HepG2 (cell line): Measurements from ENCODE around the gene SOX11. TPM values are rescaled to one million over a fixed set of nuclear protein-coding genes. Genes with fewer than 3 reads are reported as not detected.

Source experiments
- ATAC-seq: fragments of 200-7000 bp; cut with Tn5 transposase; 3 replicates; pipeline ENCODE4 v1.9.1; 2020; ENCODE audit warnings: mild to moderate bottlenecking, moderate library complexity
- BruUV-seq: library from RNA; stranded (reverse); fragments of 400-500 nt; replicated peaks from 2 replicates; lab custom pipeline; 2021; lab: Mats Ljungman, UMichigan
- CTCF ChIA-PET: fragments of 300-600 bp; formaldehyde crosslinking; extraction: SDS; loops from one replicate; lab custom pipeline; 2021; ENCODE audit warnings: low total read pairs, inconsistent platforms, low intra/inter-chr PET ratio; lab: Yijun Ruan, JAX
- POLR2A ChIA-PET: fragments of 350-600 bp; sonication (Branson Sonifier 250); formaldehyde crosslinking; loops from one replicate; lab custom pipeline; 2020; ENCODE audit warnings: antibody characterized with exemption, inconsistent platforms; lab: Yijun Ruan, JAX
- DNase-seq: peaks from one replicate; pipeline ENCODE4 v3.0.0-alpha.2; 2015; ENCODE audit warnings: low spot score
- FAIRE-seq: peaks from 3 replicates; lab custom pipeline; 2011; peaks lifted over from hg19 to GRCh38; lab: Jason Lieb, UNC
- H2AFZ ChIP-seq: one replicate; pipeline ENCODE4 v1.6.1; 2011; ENCODE audit warnings: low read length, inconsistent platforms
- H3K27ac ChIP-seq: fragments of 300-600 bp; 3 replicates; pipeline ENCODE4 v1.8.0; 2011; ENCODE audit warnings: mixed run types, mild to moderate bottlenecking, mixed read lengths, low read length, inconsistent platforms; ENCODE audit not compliant: insufficient read depth; ENCODE audit errors: extremely low read length
- H3K27me3 ChIP-seq, 2 experiments: fragments of 200-600 bp in 1 of 2; 2 replicates in 1 of 2; 3 replicates in 1 of 2; pipeline versions ENCODE4 v1.6.0 to v1.8.0; 2011; ENCODE audit warnings: low read length in 2 of 2, mild to moderate bottlenecking in 2 of 2, moderate library complexity in 2 of 2, inconsistent platforms in 1 of 2; ENCODE audit not compliant: insufficient read depth in 2 of 2, control insufficient read depth in 1 of 2
- H3K36me3 ChIP-seq, 2 experiments: fragments of 200-600 bp in 1 of 2; replicated peaks in 1 of 2; 2 replicates in 1 of 2; 3 replicates in 1 of 2; pipeline versions ENCODE4 v1.5.1 to v1.8.0; 2011; ENCODE audit warnings: low read length in 2 of 2, inconsistent platforms in 1 of 2; ENCODE audit not compliant: insufficient read depth in 2 of 2, control insufficient read depth in 1 of 2
- H3K4me1 ChIP-seq: 2 replicates; pipeline ENCODE4 v1.5.1; 2012; ENCODE audit warnings: low read length, inconsistent platforms; ENCODE audit not compliant: insufficient read depth
- H3K4me2 ChIP-seq: 2 replicates; pipeline ENCODE4 v1.6.0; 2011; ENCODE audit warnings: low read depth, low read length, inconsistent platforms
- H3K4me3 ChIP-seq, 3 experiments: fragments of 200-600 bp in 1 of 3; sonication (generic), shearing (Covaris generic) in 1 of 3; replicated peaks in 1 of 3; 2 replicates each; pipeline ENCODE4 v1.5.1; 2011 to 2016; ENCODE audit warnings: low read length in 3 of 3, inconsistent platforms in 2 of 3, low read depth in 2 of 3, mild to moderate bottlenecking in 2 of 3, control low read depth in 1 of 3, mixed read lengths in 1 of 3; ENCODE audit not compliant: insufficient read depth in 1 of 3
- H3K79me2 ChIP-seq: one replicate; pipeline ENCODE4 v1.6.1; 2011; ENCODE audit warnings: low read length, inconsistent platforms; ENCODE audit not compliant: insufficient read depth
- H3K9ac ChIP-seq: 2 replicates; pipeline ENCODE4 v1.6.0; 2011; ENCODE audit warnings: mild to moderate bottlenecking, low read depth, low read length, inconsistent platforms; ENCODE audit not compliant: insufficient read depth
- H3K9me3 ChIP-seq: 2 replicates; pipeline ENCODE4 v1.5.1; 2012; ENCODE audit warnings: mild to moderate bottlenecking, low read length
- H4K20me1 ChIP-seq: 2 replicates; pipeline ENCODE4 v1.6.0; 2011; ENCODE audit warnings: inconsistent platforms, mild to moderate bottlenecking, low read length, moderate library complexity; ENCODE audit not compliant: insufficient read depth
- ARHGAP35 ChIP-seq: sonication (generic); formaldehyde crosslinking; IDR thresholded peaks from 2 replicates; pipeline ENCODE4 v1.9.0; 2022; ENCODE audit warnings: mild to moderate bottlenecking, inconsistent platforms, moderate library complexity, missing genetic modification reagents, borderline replicate concordance
- BORCS8-MEF2B ChIP-seq: sonication (generic); formaldehyde crosslinking; IDR thresholded peaks from 2 replicates; pipeline ENCODE4 v1.8.0; 2022; ENCODE audit warnings: mild to moderate bottlenecking, missing genetic modification reagents
- HNRNPLL ChIP-seq: fragments of 200-400 bp; formaldehyde crosslinking; IDR thresholded peaks from 2 replicates; pipeline ENCODE4 v1.6.1; 2017; ENCODE audit warnings: mild to moderate bottlenecking, low read depth, low read length; ENCODE audit not compliant: poor library complexity, severe bottlenecking
- MAFF ChIP-seq: IDR thresholded peaks from 2 replicates; pipeline ENCODE4 v1.6.1; 2011; ENCODE audit warnings: low read depth, low read length, improper control_type of control experiment
- NCOA5 ChIP-seq: sonication (generic); formaldehyde crosslinking; IDR thresholded peaks from 2 replicates; pipeline ENCODE4 v1.4.0; 2020; ENCODE audit warnings: missing genetic modification reagents
- NPAS2 ChIP-seq: sonication (generic); formaldehyde crosslinking; IDR thresholded peaks from 2 replicates; pipeline ENCODE4 v1.8.0; 2022; ENCODE audit warnings: mild to moderate bottlenecking, missing genetic modification reagents, borderline replicate concordance
- STAG1 ChIP-seq: sonication (generic); formaldehyde crosslinking; IDR thresholded peaks from 2 replicates; pipeline ENCODE4 v1.4.0; 2020; ENCODE audit warnings: missing genetic modification reagents
- ZBTB33 ChIP-seq: sonication (generic); formaldehyde crosslinking; IDR thresholded peaks from 2 replicates; pipeline ENCODE4 v1.4.0; 2020; ENCODE audit warnings: missing genetic modification reagents
- ZNF33B ChIP-seq: sonication (generic); formaldehyde crosslinking; IDR thresholded peaks from 2 replicates; pipeline ENCODE4 v1.5.1; 2020; ENCODE audit warnings: mild to moderate bottlenecking, missing genetic modification reagents
- ZNF513 ChIP-seq: sonication (generic); formaldehyde crosslinking; conservative IDR thresholded peaks from 2 replicates; pipeline ENCODE4 v1.5.0; 2020; ENCODE audit warnings: missing genetic modification reagents
- ZNF556 ChIP-seq: sonication (generic); formaldehyde crosslinking; IDR thresholded peaks from 2 replicates; pipeline ENCODE4 v1.4.0; 2020; ENCODE audit warnings: mild to moderate bottlenecking, missing genetic modification reagents, borderline replicate concordance
- ZNF720 ChIP-seq: sonication (generic); formaldehyde crosslinking; IDR thresholded peaks from 2 replicates; pipeline ENCODE4 v1.4.0; 2020; ENCODE audit warnings: missing genetic modification reagents
- ZNF761 ChIP-seq: sonication (generic); formaldehyde crosslinking; conservative IDR thresholded peaks from 2 replicates; pipeline ENCODE4 v1.4.0; 2020; ENCODE audit warnings: mild to moderate bottlenecking, missing genetic modification reagents
- ZSCAN9 ChIP-seq: IDR thresholded peaks from 2 replicates; pipeline ENCODE4 v1.6.1; 2016; ENCODE audit warnings: borderline replicate concordance
- WGBS: methylation state at CpG from one replicate; pipeline ENCODE4 v1.1.6; 2017; ENCODE audit warnings: low lambda C conversion rate; 5-methylcytosine and 5-hydroxymethylcytosine counted together
- in situ Hi-C: cut with HindIII; loops from 2 replicates; pipeline ENCODE4 v1.10.0; 2017; ENCODE audit warnings: low pct_unique_long_range_greater_than_20kb; ENCODE audit not compliant: extremely low pct_ligation_motif_present
- intact Hi-C: fragments of 100-400 bp; cut with micrococcal nuclease; formaldehyde crosslinking; loops from one replicate; pipeline ENCODE4 v1.10.0; 2022; ENCODE audit not compliant: unreplicated experiment
- polyA plus RNA-seq, 8 experiments: library from polyadenylated mRNA; depleted of rRNA in 3 of 8; stranded (reverse) in 7 of 8; unstranded in 1 of 8; fragments of >200 nt; fragmentation: Illumina TruSeq in 4 of 8; extraction: Trizol in 4 of 8; gene quantifications; 2 replicates each; pipeline versions ENCODE4 v1.2.1 to v1.2.3, GENCODE V29; 2011 to 2016; ENCODE audit warnings: low read depth in 4 of 8, missing spikeins in 1 of 8, mixed read lengths in 1 of 8; ENCODE audit not compliant: insufficient read depth in 1 of 8
- total RNA-seq, 5 experiments: library from RNA; depleted of rRNA; stranded (reverse); fragments of >200 nt; fragmentation: Illumina TruSeq; extraction: Trizol; gene quantifications; 2 replicates each; pipeline ENCODE4 v1.2.3, GENCODE V29; 2016; ENCODE audit warnings: low read depth in 1 of 5

The SOX11 gene
- total and polyA plus RNA-seq, 2 of the 13 experiments (the other 11 are each of a cell fraction or from before 2014, with no cell fraction given), result not detected

GRCh38 chr2:5661362-5661761 is 30.8 kb upstream of the SOX11 start:
- H3K4me2 ChIP-seq, result no peak overlapping the region
- TF ChIP-seq ZNF761 (CRISPR knock-in tag) (no peak), ZSCAN9 (CRISPR knock-in tag) (no peak), BORCS8-MEF2B (CRISPR knock-in tag) (no peak), MAFF (no peak), STAG1 (CRISPR knock-in tag) (no peak), ZBTB33 (CRISPR knock-in tag) (no peak)
- ChIA-PET POLR2A (no interaction called here), CTCF (no interaction called here)
- no TSS peak for BruUV-seq
- H3K79me2 ChIP-seq, result no peaks in the 10 kb centered on the region
- H3K27me3 ChIP-seq, result no peaks in the 10 kb centered on the region
- H2AFZ ChIP-seq, result no peak overlapping the region
- no peaks in the 10 kb centered on the region for H3K36me3 ChIP-seq
- no peak for ATAC-seq
- no peaks in the 10 kb centered on the region for H4K20me1 ChIP-seq
- no peak overlapping the region for H3K9ac ChIP-seq
- intact Hi-C loops, result no loop called here
- DNase-seq, result no peak
- H3K4me3 ChIP-seq, result no peak overlapping the region
- FAIRE-seq, result no peak
- H3K9me3 ChIP-seq, result peaks cover 6% of the 10 kb centered on the region; the same call in 1 of the 2 replicates
- no peak overlapping the region for H3K27ac ChIP-seq
- 9% methylated on average over 5 of the region's 5 CpGs for WGBS
- no peaks in the 10 kb centered on the region for H3K4me1 ChIP-seq
- in situ Hi-C loops, result no loop called here

DNA sequence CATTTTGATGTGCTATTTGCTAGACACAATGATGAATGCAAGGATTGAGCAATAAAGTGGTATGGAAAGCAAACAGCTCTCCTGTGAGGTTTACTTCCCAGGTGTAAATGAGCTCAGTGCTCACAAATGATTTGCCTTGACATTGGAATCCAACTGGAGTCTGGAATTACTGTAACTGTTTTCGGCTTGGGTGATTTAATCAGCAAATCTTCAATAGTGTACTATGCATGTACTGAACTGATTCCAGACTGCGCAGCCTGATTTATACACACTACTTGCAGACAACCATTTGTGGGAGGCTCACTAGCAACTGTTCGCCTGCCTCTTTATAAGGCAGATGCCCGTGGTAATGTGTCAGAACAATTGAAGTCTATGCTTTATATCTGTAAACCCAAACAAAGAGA is 27.9 kb upstream of the SOX11 start:
- no peak overlapping the region for H3K4me3 ChIP-seq
- no peak overlapping the region for H3K27ac ChIP-seq
- BruUV-seq, result no TSS peak
- POLR2A ChIA-PET, result no interaction called here
- H3K9me3 ChIP-seq, result no peaks in the 10 kb centered on the region; the same call in 1 of the 2 replicates
- in situ Hi-C loops (no loop called here), intact Hi-C loops (no loop called here)
- no peaks in the 10 kb centered on the region for H4K20me1 ChIP-seq
- H3K79me2 ChIP-seq, result no peaks in the 10 kb centered on the region
- H3K9ac ChIP-seq, result no peak overlapping the region
- H3K4me1 ChIP-seq, result no peaks in the 10 kb centered on the region
- no peak for FAIRE-seq
- no peaks in the 10 kb centered on the region; a peak in 1 of 5 replicates for H3K27me3 ChIP-seq
- CTCF ChIA-PET, result no interaction called here
- H2AFZ ChIP-seq, result no peak overlapping the region
- no peak for DNase-seq
- 24% methylated on average over 4 of the region's 4 CpGs for WGBS
- no peak for TF ChIP-seq ZNF33B
- no peak for TF ChIP-seq HNRNPLL
- no peak for TF ChIP-seq ZNF556 (CRISPR knock-in tag)
- TF ChIP-seq ZNF513, result no peak
- no peak for TF ChIP-seq ZNF720 (CRISPR knock-in tag)
- no peak for TF ChIP-seq ARHGAP35 (CRISPR knock-in tag)
- TF ChIP-seq NCOA5, result no peak
- TF ChIP-seq NPAS2 (CRISPR knock-in tag), result no peak
- ATAC-seq, result no peak
- no peak overlapping the region for H3K4me2 ChIP-seq
- H3K36me3 ChIP-seq, result no peaks in the 10 kb centered on the region
